ENCODE measurements around the gene ATG4B.

GRCh38 chr2:241595600-241596140, 41.8 kb upstream of the ATG4B start:
- no peak for TF ChIP-seq POLR2A (IDR thresholded peaks at IDR 0.05; ENCODE audit: low read length)
- TF ChIP-seq GATA1 (IDR thresholded peaks at IDR 0.05; ENCODE audit: low read depth, low read length) = no peak
